SK-N-SH (cell line): ENCODE data around the gene IL20.

ENCODE experiments used
- CTCF ChIP-seq: fragments of 200-600 bp; sonication (generic); IDR thresholded peaks from 2 replicates; pipeline ENCODE4 v1.6.1; 2017; ENCODE audit warnings: antibody characterized with exemption, mild to moderate bottlenecking, moderate library complexity
- EP300 ChIP-seq, 2 experiments: IDR thresholded peaks; 2 replicates each; pipeline versions ENCODE4 v1.4.0 to v1.6.1; 2012; ENCODE audit warnings: borderline replicate concordance in 1 of 2, low read depth in 1 of 2, low read length in 1 of 2
- EZH2phosphoT487 ChIP-seq: fragments of 200-600 bp; sonication (generic); IDR thresholded peaks from 2 replicates; pipeline ENCODE4 v1.6.1; 2017; ENCODE audit warnings: low read depth, mixed run types, mild to moderate bottlenecking, antibody characterized with exemption, moderate library complexity, borderline replicate concordance
- FOSL2 ChIP-seq: IDR thresholded peaks from 2 replicates; pipeline ENCODE4 v1.4.0; 2012; ENCODE audit warnings: low read depth, mild to moderate bottlenecking, moderate library complexity, borderline replicate concordance
- FOXJ3 ChIP-seq: sonication (generic); formaldehyde crosslinking; IDR thresholded peaks from 2 replicates; pipeline ENCODE4 v1.5.1; 2020; ENCODE audit warnings: mild to moderate bottlenecking, missing genetic modification reagents
- JUND ChIP-seq: IDR thresholded peaks from 2 replicates; pipeline ENCODE4 v1.4.0; 2012
- MAX ChIP-seq: IDR thresholded peaks from 2 replicates; pipeline ENCODE4 v1.4.0; 2012; ENCODE audit warnings: low read depth
- MXI1 ChIP-seq: IDR thresholded peaks from 2 replicates; pipeline ENCODE4 v1.6.1; 2012; ENCODE audit warnings: mild to moderate bottlenecking, low read depth, low read length, improper control_type of control experiment
- POLR2AphosphoS5 ChIP-seq: IDR thresholded peaks from 2 replicates; pipeline ENCODE4 v1.6.1; 2012; ENCODE audit warnings: low read depth, low read length
- RAD21 ChIP-seq: IDR thresholded peaks from 2 replicates; pipeline ENCODE4 v1.6.1; 2012; ENCODE audit warnings: mild to moderate bottlenecking, low read length
- RXRA ChIP-seq: IDR thresholded peaks from 2 replicates; pipeline ENCODE4 v1.4.0; 2012; ENCODE audit warnings: low read depth, mild to moderate bottlenecking, borderline replicate concordance
- SMC3 ChIP-seq: IDR thresholded peaks from 2 replicates; pipeline ENCODE4 v1.6.1; 2012; ENCODE audit warnings: low read depth, low read length, improper control_type of control experiment
- TF ChIP-seq, protein P1 (sequence below): IDR thresholded peaks from 2 replicates; pipeline ENCODE4; 2012
- TF ChIP-seq, protein P2 (sequence below): fragments of 150-350 bp; IDR thresholded peaks from 2 replicates; pipeline ENCODE4 v1.6.1; 2016; ENCODE audit warnings: mild to moderate bottlenecking, low read depth, low read length

DNA sequence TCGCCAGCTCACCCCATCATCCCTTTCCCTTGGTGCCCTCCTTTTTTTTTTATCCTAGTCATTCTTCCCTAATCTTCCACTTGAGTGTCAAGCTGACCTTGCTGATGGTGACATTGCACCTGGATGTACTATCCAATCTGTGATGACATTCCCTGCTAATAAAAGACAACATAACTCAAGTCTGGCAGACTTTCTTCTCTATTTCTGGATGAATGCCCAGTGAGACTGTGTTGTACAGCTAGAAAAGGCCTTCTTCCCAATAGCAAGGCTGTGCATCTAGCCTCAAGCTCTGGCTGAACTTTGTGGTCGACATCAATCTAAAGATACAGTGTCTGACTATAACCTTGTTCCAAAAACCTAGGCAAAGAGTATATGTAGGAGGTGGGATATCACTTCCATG, 38.3 kb downstream of the IL20 start:
- TF ChIP-seq MXI1 (no peak), CTCF (no peak), MAX (no peak), POLR2AphosphoS5 (no peak), EZH2phosphoT487 (no peak), FOSL2 (no peak), RAD21 (no peak), EP300 (IDR thresholded peaks at IDR 0.05; ENCODE audit: borderline replicate concordance in 1 of 2, low read depth in 1 of 2, low read length in 1 of 2) (no peak), FOXJ3 (CRISPR knock-in tag) (no peak), RXRA (no peak), JUND (no peak), SMC3 (no peak)
- TF ChIP-seq, protein P1, sequence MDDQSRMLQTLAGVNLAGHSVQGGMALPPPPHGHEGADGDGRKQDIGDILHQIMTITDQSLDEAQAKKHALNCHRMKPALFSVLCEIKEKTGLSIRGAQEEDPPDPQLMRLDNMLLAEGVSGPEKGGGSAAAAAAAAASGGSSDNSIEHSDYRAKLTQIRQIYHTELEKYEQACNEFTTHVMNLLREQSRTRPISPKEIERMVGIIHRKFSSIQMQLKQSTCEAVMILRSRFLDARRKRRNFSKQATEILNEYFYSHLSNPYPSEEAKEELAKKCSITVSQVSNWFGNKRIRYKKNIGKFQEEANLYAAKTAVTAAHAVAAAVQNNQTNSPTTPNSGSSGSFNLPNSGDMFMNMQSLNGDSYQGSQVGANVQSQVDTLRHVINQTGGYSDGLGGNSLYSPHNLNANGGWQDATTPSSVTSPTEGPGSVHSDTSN, result no peak
- TF ChIP-seq, protein P2, sequence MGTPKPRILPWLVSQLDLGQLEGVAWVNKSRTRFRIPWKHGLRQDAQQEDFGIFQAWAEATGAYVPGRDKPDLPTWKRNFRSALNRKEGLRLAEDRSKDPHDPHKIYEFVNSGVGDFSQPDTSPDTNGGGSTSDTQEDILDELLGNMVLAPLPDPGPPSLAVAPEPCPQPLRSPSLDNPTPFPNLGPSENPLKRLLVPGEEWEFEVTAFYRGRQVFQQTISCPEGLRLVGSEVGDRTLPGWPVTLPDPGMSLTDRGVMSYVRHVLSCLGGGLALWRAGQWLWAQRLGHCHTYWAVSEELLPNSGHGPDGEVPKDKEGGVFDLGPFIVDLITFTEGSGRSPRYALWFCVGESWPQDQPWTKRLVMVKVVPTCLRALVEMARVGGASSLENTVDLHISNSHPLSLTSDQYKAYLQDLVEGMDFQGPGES, result no peak
